AML-193 (cell line): Measurements from ENCODE around the gene VWA5B1.
"Not testable (repeated sequence)": the region's sequence is repeated elsewhere in the genome, so short reads cannot be mapped to it uniquely, and the experiment has no call there.

Experiments used
- DNase-seq, 2 experiments: peaks; one replicate each; lab custom pipeline; 2025; lab: John Stamatoyannopoulos, UW

The VWA5B1 gene, protein sequence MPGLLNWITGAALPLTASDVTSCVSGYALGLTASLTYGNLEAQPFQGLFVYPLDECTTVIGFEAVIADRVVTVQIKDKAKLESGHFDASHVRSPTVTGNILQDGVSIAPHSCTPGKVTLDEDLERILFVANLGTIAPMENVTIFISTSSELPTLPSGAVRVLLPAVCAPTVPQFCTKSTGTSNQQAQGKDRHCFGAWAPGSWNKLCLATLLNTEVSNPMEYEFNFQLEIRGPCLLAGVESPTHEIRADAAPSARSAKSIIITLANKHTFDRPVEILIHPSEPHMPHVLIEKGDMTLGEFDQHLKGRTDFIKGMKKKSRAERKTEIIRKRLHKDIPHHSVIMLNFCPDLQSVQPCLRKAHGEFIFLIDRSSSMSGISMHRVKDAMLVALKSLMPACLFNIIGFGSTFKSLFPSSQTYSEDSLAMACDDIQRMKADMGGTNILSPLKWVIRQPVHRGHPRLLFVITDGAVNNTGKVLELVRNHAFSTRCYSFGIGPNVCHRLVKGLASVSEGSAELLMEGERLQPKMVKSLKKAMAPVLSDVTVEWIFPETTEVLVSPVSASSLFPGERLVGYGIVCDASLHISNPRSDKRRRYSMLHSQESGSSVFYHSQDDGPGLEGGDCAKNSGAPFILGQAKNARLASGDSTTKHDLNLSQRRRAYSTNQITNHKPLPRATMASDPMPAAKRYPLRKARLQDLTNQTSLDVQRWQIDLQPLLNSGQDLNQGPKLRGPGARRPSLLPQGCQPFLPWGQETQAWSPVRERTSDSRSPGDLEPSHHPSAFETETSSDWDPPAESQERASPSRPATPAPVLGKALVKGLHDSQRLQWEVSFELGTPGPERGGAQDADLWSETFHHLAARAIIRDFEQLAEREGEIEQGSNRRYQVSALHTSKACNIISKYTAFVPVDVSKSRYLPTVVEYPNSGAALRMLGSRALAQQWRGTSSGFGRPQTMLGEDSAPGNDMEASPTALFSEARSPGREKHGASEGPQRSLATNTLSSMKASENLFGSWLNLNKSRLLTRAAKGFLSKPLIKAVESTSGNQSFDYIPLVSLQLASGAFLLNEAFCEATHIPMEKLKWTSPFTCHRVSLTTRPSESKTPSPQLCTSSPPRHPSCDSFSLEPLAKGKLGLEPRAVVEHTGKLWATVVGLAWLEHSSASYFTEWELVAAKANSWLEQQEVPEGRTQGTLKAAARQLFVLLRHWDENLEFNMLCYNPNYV

DNA sequence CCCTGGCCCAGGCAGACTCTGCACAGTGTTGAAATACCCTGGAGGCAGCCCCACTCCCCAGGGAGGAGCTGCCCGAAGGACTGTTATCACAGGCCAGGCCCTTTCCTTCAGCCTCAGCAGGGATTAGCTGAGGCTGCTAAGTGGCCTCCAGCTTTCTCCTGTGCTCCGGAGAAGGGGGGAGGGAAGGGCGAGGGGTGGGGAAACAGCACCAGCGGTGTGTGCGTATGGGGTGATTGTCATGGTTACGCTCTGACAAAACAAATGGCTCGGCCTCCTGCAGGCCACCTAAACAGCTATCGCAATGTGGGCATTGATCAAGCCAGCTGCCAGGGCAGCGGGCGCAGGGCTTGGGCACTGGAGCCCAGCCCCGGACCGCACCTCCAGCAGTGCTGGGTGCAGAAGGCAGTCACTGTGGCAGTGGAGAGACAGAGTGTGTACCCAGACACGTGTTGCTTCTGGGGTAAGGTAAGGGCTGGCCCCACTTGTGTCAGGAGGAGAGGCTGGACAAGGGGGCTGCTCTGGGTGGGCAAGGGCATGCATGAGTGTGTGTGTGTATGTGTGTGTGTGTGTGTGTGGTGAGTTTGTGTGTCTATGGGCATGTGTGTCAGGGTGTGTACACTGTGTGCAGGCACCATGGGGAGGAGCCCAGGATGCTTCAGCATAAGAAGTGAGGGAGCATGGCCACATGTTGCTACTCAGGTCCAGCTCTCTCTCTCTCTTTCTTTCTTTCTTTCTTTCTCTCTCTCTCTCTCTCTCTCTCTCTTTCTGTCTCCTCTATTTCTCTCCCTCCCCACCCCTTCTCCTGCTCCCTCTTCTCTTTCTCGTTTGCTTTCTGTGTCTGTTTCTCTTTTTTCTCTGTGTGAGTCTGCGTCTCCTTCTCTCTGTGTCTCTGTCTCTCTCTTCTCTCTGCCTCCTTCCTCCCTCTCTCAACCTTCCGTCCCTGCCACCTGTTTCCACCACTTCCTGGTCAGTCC lies at the start of gene VWA5B1:
Gene VWA5B1 (plus strand): TSS at position 252 of the 974 bp plus-strand sequence. CDS start 19,727 bp downstream, outside the sequence.
- no peak for DNase-seq

DNA sequence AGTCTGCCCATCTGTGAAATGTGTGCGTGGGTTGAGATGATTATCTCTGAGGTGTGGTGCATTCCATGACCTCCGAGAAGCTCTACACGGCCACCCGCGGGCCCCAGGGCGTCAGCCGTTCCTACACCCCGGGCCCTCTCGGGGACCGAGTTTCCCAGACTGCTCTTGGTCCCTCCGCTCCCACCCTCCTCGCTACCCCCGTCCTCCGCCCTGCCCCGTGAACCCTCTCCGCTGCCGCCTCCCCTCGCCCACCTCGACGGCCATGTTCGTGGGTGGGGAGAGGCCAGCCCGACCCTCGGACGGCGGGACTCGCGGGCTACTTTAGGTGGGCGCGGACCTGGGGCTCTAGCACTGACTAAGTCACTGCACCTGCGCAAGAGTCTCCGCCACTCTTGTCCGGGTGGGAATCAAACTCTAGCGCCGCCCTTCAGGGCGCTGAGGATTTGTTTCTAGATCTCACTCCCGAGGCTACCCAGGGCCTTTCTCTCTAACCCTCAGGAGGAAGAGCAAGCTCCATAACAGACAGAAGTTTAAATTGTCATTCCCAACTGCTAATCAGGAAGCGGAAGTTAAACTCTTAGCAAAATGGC lies 47.7 kb upstream of the VWA5B1 start:
- DNase-seq: no peak

DNA sequence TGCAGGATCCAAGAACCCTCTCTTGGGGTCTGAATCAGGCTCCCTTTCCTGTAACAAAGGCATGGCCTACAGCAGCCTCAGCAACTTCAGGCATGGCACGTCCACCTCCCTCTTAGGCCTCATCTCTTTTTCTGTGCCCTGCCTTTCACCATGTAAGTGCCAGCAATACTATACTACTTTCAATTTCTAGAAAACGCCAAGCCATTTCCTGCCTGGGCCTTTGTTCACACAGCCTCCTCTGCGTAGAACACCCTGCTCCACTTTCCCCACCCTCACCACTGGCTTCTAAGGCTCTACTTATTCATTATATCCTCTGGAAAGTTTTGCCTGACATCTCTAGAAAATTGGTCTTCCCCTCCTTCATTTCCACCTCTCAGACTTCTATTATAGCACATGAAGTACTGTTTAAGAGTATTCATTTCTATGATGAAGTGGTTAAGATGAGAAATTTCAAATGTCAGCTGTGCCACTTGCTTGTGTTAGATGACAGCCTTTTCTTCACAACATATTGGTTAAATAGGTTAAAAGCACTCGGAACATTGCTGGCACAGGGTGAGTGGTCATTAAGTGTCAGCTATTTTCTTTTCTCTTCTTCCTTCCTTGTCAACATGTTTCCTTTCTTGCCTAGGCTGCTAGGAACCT lies 41.6 kb upstream of the VWA5B1 start:
- no peak for DNase-seq

DNA sequence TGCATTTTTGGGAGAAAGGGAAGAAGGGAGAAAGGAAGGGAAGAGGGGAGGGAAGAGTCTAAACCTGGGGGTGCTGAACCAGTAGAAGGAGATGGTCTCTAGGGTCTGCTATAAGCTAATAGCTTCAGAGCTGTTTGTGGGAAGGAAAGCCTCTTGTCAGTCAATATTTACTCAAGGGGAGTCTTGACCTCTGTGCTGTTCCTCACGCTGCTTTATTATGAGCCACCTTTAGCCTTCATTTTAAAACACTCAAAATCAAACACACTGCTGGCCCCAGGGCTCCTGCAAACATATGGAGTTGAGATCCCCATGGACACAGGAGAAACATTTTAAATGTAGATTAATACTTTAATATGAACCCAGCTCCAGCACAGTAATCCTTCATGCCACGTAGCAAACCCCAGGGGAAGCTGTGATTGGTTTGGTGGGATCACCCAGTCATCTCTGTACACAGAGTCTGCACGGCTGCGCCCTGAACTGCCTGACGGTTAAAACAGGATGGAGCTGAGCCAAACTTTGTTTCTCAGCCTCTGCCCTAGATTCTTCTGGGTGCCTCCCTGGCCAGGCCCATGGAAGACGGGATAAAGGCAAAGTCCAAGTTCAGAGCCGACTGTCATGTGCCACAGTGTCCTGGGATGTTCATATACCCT lies 40.2 kb upstream of the VWA5B1 start:
- DNase-seq: no peak

DNA sequence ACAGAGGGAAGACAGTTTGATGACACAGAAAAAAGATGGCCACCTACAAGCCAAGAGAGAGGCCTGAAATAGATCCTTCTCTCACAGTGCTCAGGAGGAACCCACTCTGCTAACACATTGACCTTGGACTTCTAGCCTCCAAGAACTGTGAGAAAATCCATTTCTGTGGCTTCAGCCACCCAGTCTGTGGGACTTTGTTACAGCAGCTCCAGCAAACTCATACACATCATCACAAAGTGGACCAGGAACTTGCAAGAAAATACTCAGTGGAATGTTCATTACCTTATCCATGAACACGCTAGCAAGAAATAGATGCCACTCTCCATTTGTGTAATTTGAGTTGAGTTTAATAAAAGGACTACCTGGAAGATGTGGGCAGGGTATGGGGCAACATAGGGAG lies 38.1 kb upstream of the VWA5B1 start:
- DNase-seq: no peak

DNA sequence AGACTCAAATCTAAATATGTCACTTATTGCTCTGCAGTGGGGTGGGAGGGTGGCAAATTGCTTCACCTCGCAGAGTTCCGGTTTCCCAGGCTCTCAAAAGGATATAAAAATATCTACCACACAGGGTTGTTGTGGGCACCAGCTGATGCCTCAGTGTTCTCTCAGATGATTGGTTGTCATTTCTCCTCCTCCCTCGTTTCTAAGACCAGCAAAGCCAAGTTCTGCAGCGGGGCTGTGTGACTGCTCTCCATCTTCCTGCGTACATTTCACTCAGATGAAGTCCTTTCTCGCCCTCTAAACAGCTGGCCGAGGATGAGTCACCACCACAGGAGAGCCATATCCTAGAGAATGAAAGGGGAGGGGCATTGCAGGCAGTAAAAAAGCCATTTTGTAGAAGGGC lies 35.0 kb upstream of the VWA5B1 start:
- no peak for DNase-seq

DNA sequence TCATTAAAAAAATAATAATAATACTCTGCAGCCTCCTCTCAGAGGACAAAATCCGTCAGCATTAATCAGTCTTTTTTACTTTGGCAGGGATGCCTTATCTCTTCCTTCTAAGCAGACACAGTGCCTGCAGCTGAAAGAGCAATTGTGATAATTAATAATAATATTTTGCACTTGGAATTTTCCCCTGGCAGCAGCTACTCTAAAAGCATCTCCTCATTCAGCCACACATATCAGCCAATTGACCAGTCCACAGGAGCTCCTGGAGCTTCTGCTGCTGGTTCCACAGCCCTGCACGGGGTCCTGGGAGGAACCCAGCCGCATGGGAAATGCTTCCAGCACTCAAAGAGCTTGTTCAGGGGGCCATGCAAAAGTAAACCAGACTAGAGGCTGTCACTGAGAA lies 31.0 kb upstream of the VWA5B1 start:
- DNase-seq: no peak

DNA sequence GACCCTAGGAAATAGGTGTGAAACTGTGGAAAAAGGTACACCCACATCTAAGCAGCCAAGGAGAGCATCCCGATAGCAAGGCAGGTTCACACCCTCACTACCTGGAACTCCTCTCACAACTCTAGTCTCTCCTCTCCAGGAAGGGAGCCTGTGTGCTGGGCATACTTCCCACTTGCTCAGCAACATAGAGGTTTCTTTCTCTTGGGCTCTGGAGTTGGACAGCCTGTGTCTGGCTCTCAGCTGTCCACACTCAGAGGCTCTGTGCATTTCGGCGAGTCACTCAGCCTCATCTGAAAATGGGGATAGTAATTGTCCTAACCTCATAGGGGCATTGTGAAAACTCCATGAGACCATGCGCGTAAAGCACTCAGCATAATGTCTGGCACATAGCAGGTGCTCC lies 29.6 kb upstream of the VWA5B1 start:
- no peak for DNase-seq

DNA sequence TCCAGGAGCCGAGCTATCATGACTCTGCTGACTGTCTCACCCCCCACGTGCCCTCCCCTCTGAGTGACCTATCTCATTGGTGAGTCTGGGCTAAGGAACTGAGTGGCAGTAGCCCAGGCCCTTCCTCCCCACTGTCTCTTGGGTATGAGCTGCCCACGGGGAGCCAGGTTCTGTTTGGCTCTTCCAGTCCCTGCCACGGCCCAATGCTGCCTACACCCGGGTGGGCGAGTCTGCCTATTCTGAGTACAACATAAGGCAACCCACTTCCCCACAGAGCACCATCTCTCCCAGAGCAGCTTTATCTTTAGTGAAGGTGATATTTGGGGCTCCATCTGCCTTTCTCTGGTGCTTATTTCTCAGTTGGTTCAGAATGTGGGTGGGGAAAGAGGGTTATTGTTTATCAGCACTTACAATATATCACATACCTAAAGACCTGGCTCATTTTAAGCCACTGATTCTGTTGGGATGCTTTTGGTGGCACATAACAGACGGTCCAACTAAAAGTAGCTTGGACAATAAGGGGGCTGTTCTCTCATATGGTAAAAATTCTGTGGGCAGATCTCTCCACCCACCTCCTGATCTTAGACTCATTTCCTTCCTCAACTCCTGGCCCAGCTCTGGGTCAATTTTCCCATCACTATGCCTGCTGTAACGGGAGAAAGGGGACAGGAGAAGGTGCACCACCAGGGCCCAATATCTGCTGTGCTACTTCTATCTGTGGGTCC lies 27.7 kb upstream of the VWA5B1 start:
- no peak for DNase-seq

DNA sequence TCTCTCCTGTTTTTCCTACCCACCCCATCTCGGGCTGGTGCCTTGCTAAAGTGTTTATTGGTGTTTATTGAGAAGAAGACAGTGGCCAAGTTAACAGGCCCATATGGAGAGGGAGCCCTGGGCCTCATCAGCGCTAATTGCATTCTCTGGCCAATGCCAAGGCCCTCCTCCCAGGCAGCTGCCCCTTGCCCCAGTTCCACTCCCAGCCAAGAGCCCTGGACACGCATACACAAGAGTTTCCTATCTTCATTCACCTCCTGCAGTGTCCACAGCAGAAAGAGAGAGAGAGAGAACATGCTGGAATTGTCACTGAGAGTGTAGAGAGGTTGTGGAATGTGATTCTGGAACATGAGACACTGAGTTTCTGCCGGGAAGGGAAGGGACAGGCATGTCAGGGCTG lies 25.4 kb upstream of the VWA5B1 start:
- DNase-seq: no peak

DNA sequence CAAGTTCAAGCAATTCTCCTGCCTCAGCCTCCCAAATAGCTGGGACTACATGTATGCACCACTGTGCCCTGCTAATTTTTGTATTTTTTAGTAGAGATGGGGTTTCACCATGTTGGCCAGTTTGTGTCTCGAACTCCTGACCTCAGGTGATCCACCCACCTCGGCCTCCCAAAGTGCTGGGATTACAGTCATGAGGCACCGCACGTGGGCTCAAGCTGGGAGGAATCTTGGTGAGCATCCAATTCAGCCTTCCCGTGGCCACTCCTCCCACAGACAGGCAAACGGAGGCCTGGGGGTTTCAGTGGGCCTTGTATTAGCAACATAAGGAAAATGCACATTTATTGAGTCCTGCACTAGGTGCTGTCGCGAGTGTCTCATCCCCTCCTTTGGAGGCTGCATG lies 24.5 kb upstream of the VWA5B1 start:
- no peak for DNase-seq

DNA sequence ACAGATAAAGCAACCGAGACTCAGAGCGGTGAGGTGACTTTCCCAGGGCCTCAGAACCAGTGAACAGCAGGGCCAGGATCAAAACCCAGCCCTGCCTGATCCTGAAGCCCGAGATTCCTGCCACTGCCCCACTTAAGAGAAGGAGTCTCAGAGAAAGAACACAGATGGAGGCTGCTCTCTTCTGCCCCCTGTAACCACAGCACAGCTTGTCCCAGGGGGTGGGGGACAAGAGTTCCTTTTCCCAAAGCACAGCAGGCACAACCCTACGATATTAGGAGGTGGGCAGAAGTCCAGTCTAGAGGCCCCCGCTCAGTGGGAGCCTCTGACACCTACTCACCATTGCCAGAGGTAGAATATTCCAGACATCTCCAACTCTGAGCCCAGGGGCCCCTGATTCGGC lies 24.0 kb upstream of the VWA5B1 start:
- no peak for DNase-seq

DNA sequence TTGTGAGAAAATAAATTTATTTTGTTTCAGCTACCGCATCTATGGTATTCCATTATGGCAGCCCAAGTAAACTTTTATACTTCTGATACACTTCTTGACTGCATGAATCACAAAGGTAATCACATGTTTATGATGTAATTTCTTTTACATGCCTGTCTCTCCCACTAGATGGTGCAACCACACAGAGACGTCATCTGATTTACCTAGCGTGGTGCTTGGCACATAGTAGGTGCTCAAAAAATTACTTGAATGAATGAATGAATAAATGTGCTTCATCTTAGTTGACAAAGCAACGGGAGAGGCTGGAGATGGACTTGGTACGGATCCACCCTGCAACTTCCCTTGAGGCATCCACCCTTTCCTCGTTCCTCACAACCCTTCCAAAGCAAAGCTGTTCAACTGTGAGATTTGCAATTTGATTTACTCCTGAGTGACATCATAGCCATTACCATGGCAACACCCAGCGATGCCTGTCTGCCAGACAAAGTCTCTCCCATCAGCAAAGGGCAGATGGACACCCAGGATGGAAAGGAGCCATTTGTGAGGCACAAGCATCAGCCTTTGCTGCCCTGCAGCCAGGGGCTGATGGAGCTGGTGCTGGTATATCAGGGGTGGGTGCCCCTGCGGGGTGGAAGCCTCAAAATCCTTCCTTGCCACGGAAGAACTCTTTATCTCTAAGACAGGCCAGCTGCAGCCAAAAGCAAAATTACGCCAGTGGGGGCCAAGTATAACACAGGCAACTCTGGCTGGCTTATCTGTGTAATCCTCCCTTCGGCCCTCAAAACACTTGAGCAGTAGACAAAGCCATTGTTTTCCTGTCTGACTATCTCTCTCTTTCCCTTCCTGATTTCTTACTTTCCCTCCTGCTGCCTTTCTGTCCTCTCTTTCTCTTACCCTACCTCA lies 18.9 kb upstream of the VWA5B1 start:
- no peak for DNase-seq

DNA sequence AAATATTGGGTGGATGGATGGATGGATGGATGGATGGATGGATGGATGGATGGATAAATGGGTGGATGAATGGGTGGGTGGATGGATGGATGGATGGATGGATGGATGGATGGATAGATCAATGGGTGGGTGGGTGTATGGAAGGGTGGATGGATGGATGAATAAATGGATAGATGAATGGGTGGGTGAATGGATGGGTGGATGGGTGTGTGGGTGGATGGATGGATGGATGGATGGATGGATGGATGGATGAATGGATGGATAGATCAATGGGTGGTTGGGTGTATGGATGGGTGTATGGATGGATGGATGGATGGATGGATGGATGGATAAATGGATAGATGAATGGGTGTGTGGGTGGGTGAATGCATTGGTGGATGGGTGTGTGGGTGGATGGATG lies 17.0 kb upstream of the VWA5B1 start:
- not testable (repeated sequence) for DNase-seq

DNA sequence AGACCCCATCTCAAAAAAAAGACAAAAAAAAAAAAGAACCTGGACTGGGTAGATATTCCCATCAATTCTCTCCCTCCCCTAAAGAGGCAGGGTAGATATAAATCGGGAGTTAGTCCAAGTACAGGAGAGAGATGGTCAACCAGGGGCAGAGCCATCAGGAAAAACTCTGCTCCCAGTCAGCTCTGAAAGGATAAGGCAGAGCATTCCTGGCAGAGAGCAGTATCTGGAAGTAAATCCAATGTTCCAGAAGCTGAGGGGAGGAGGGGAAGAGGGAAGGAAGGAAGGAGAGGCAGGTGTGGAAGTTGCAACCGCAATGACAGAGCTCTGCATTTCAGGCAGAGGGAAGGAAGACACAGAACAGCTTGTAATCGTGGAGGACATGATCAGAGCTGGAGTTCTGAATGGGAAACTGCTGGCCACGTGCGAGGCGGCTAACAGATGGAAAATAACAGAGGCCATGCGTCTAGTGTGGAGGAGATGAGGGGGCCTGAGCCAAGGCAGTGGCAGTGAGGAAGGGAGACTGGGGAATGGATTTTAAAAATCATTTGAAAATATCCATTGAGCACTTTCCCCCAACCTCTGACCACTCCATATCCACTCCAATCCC lies 15.3 kb upstream of the VWA5B1 start:
- no peak for DNase-seq

DNA sequence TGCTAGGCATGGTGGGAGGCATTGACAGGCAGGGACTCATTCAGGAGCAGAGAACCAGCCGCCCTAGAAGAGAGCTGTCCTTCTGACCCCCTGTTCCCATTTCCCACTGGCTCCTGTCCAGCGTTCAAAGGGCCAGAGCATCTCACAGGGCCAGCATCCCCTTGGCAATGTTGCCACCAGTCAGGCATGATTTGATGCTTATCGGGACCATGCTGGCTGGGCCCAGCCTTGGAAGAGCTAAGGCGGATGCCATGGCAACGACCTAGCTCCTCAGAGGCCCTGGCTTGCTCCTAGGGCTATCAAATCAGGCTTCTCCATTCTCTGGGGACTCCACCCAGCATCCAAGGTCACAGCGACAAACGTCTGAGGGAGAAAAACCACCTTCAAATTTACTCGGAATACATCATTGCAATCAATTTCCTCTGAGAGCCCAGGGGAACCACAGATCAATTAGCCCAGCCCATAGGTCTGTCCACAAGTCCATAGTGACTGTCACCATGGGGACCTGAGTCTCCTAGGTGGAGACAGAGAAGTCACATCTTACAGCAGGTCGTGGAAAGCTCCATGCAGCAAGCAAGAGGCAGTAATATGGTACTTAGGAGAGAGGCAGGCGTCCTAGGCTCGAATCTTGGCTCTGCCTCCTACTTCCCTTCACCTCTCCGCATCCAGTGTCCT lies 14.1 kb upstream of the VWA5B1 start:
- DNase-seq: no peak

DNA sequence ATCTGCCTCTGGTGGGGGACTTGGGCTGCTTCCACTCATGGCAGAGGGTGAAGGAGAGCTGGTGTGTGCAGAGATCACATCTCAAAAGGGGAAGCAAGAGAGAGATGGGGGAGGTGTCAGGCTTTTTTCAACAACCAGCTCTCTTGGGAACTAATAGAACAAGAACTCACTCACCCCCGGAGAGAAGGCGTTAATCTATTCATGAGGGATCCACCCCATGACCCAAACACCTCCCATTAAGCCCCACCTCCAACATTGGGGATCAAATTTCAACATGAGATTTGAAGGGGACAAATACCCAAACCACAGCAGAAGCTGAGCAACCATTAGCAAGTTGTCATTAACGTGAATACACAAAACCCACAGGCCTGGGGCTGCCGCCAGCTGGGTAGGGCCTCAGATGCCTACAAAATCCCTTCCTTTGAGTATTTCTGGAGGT lies 12.0 kb upstream of the VWA5B1 start:
- no peak for DNase-seq
